Sigmoid colon (tissue), 7 donors: Measurements from ENCODE around the gene CCDC33. TPM values are rescaled to one million over a fixed set of nuclear protein-coding genes. Genes with fewer than 3 reads are reported as not detected.
"Not testable (repeated sequence)": the region's sequence is repeated elsewhere in the genome, so short reads cannot be mapped to it uniquely, and the experiment has no call there.

ENCODE experiments used
- DNase-seq: peaks from one replicate; pipeline ENCODE4 v3.0.0-alpha.2; 2019
- H3K27ac ChIP-seq, 4 donors: fragments of 200-600 bp; sonication (generic); one replicate each; pipeline ENCODE4 v1.5.1; 2016 to 2019; ENCODE audit warnings: mild to moderate bottlenecking in 1 of 4
- H3K27me3 ChIP-seq, 3 donors: fragments of 200-600 bp; sonication (generic); one replicate each; pipeline ENCODE4 v1.5.1; 2019; ENCODE audit warnings: mild to moderate bottlenecking in 1 of 3
- H3K36me3 ChIP-seq, 4 donors: fragments of 200-600 bp; sonication (generic); one replicate each; pipeline ENCODE4 v1.5.1; 2016 to 2019
- H3K4me1 ChIP-seq, 4 donors: fragments of 200-600 bp; sonication (generic); one replicate each; pipeline ENCODE4 v1.5.1; 2017 to 2019
- H3K4me3 ChIP-seq, 4 donors: fragments of 200-600 bp; sonication (generic); one replicate each; pipeline ENCODE4 v1.5.1; 2017 to 2019; ENCODE audit warnings: mild to moderate bottlenecking in 2 of 4, moderate library complexity in 1 of 4
- H3K9me3 ChIP-seq, 4 donors: fragments of 200-600 bp in 3 of 4; sonication (generic) in 3 of 4; one replicate each; pipeline versions ENCODE4 v1.5.1 to v1.6.1; 2013 to 2019
- EP300 ChIP-seq, 4 donors: sonication (generic); formaldehyde crosslinking; IDR thresholded peaks; one replicate each; pipeline ENCODE4 v1.6.1; 2017; ENCODE audit warnings: antibody characterized with exemption in 4 of 4
- POLR2A ChIP-seq, 2 donors: fragments of 450-650 bp; IDR thresholded peaks; one replicate each; pipeline ENCODE4 v1.6.1; 2016; ENCODE audit warnings: antibody characterized with exemption in 2 of 2, mild to moderate bottlenecking in 2 of 2, moderate library complexity in 2 of 2
- POLR2AphosphoS5 ChIP-seq, 4 donors: sonication (generic); formaldehyde crosslinking; IDR thresholded peaks; one replicate each; pipeline ENCODE4 v1.6.1; 2017; ENCODE audit warnings: antibody characterized with exemption in 4 of 4
- WGBS, 2 donors: extraction: QIAGEN DNeasy Blood & Tissue Kit; methylation state at CpG; one replicate each; pipeline ENCODE4 v1.1.7; 2013; 5-methylcytosine and 5-hydroxymethylcytosine counted together
- intact Hi-C: fragments of 100-400 bp; cut with DNase I; formaldehyde crosslinking; loops from one replicate; pipeline ENCODE4 v1.15.1; 2023
- polyA plus RNA-seq, 3 donors: library from polyadenylated mRNA; stranded (reverse); fragments of 200-250 nt; gene quantifications; one replicate each; pipeline ENCODE4 v1.2.3, GENCODE V29; 2013
- total RNA-seq, 4 donors: library from RNA; depleted of rRNA; stranded (reverse); fragments of >200 nt; gene quantifications; one replicate each; pipeline ENCODE4 v1.1.0, GENCODE V29; 2016
- TF ChIP-seq, protein P1 (sequence below), 4 experiments: fragments of 450-650 bp in 3 of 4; fragments of 200-600 bp in 1 of 4; IDR thresholded peaks; one replicate each; pipeline ENCODE4 v1.5.1; 2016 to 2019; ENCODE audit warnings: antibody characterized with exemption in 4 of 4, mild to moderate bottlenecking in 3 of 4, moderate library complexity in 2 of 4
- donor health status: healthy with polysubstance abuse.
- donor health status: Bipolar disorder and iron deficiency.
- donor health status: healthy.

Gene CCDC33
- total and polyA plus RNA-seq, 7 donors, result 0.09 to 0.60 TPM; not detected in 5

GRCh38 chr15:74352393-74352910 lies 116.3 kb downstream of the CCDC33 start:
- no peak overlapping the region for H3K4me3 ChIP-seq
- intact Hi-C loops, result no loop called here
- H3K27me3 ChIP-seq, result peaks cover 0 to 13% (median 0%) of the 10 kb centered on the region in 3 donors
- H3K9me3 ChIP-seq, result no peaks in the 10 kb centered on the region
- H3K4me1 ChIP-seq, result no peaks in the 10 kb centered on the region
- H3K36me3 ChIP-seq, result no peaks in the 10 kb centered on the region
- TF ChIP-seq, protein P1, sequence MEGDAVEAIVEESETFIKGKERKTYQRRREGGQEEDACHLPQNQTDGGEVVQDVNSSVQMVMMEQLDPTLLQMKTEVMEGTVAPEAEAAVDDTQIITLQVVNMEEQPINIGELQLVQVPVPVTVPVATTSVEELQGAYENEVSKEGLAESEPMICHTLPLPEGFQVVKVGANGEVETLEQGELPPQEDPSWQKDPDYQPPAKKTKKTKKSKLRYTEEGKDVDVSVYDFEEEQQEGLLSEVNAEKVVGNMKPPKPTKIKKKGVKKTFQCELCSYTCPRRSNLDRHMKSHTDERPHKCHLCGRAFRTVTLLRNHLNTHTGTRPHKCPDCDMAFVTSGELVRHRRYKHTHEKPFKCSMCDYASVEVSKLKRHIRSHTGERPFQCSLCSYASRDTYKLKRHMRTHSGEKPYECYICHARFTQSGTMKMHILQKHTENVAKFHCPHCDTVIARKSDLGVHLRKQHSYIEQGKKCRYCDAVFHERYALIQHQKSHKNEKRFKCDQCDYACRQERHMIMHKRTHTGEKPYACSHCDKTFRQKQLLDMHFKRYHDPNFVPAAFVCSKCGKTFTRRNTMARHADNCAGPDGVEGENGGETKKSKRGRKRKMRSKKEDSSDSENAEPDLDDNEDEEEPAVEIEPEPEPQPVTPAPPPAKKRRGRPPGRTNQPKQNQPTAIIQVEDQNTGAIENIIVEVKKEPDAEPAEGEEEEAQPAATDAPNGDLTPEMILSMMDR (IDR thresholded peaks at IDR 0.05), result no peak
- no peak for TF ChIP-seq EP300 (IDR thresholded peaks at IDR 0.05)
- no peak for TF ChIP-seq POLR2AphosphoS5 (IDR thresholded peaks at IDR 0.05)
- no peak for TF ChIP-seq POLR2A (IDR thresholded peaks at IDR 0.05)
- 69 to 89% methylated on average over 3 of the region's 3 CpGs for WGBS, 2 donors
- DNase-seq, result no peak
- H3K27ac ChIP-seq, result no peak overlapping the region

DNA sequence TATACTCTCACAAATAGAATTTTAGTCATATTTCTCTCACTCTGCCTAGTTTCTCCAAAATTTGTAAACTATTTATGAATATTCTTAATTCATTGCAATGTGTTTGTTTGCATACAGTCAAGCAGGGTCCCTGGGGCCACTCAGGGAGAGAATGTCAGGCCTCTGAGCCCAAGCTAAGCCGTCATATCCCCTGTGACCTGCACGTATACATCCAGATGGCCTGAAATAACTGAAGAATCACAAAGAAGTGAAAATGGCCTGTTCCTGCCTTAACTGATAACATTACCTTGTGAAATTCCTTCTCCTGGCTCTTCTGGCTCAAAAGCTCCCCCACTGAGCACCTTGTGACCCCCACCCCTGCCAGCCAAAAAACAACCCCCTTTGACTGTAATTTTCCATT lies 117.9 kb downstream of the CCDC33 start:
- H3K27me3 ChIP-seq, result peaks cover 0 to 15% (median 0%) of the 10 kb centered on the region in 3 donors
- not testable (repeated sequence) for H3K4me3 ChIP-seq
- WGBS, 2 donors, result 84 to 85% methylated on average over 2 of the region's 2 CpGs

GRCh38 chr15:74356050-74356449 lies 119.9 kb downstream of the CCDC33 start:
- intact Hi-C loops, H3K4me1 ChIP-seq, H3K9me3 ChIP-seq, H3K36me3 ChIP-seq, H3K27ac ChIP-seq, H3K4me3 ChIP-seq: not testable (repeated sequence)
- peaks cover 0 to 15% (median 0%) of the 10 kb centered on the region in 3 donors for H3K27me3 ChIP-seq
- 89 to 90% methylated on average over 6 of the region's 6 CpGs for WGBS, 2 donors
- peak; percentile 27 for DNase-seq

More for the DNA sequence above, 117.9 kb downstream of the CCDC33 start:
- H3K27ac ChIP-seq, H3K36me3 ChIP-seq, H3K4me1 ChIP-seq, intact Hi-C loops, H3K9me3 ChIP-seq: not testable (repeated sequence)
- peak; percentile 30 for DNase-seq

- H3K4me3 ChIP-seq, H3K27me3 ChIP-seq, H3K36me3 ChIP-seq, DNase-seq, H3K27ac ChIP-seq, H3K9me3 ChIP-seq, H3K4me1 ChIP-seq, intact Hi-C loops: not testable (repeated sequence)
- 72 to 75% methylated on average over 7 of the region's 7 CpGs for WGBS, 2 donors
Observed at GRCh38 chr15:74357514-74357913, 121.4 kb downstream of the CCDC33 start.

DNA sequence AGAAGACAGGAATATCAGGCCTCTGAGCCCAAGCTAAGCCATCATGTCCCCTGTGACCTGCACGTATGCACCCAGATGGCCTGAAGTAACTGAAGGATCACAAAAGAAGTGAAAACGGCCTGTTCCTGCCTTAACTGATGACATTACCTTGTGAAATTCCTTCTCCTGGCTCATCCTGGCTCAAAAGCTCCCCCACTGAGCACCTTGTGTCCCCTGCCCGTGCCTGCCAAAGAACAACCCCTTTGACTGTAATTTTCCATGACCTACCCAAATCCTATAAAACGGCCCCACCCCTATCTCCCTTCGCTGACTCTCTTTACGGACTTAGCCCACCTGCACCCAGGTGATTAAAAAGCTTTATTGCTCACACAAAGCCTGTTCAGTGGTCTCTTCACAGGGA lies 123.2 kb downstream of the CCDC33 start:
- H3K27ac ChIP-seq, H3K36me3 ChIP-seq, H3K4me1 ChIP-seq, H3K27me3 ChIP-seq, H3K4me3 ChIP-seq, H3K9me3 ChIP-seq, intact Hi-C loops: not testable (repeated sequence)
- 30 to 69% methylated on average over 6 of the region's 6 CpGs for WGBS, 2 donors
- DNase-seq, result peak; percentile 26

- H3K4me3 ChIP-seq, H3K27ac ChIP-seq, DNase-seq, intact Hi-C loops, H3K4me1 ChIP-seq, H3K9me3 ChIP-seq, H3K36me3 ChIP-seq: not testable (repeated sequence)
- H3K27me3 ChIP-seq, result peaks cover 0 to 20% (median 6%) of the 10 kb centered on the region in 3 donors
- 73 to 79% methylated on average over 1 of the region's 1 CpG for WGBS, 2 donors
Observed at GRCh38 chr15:74360855-74361254, 124.7 kb downstream of the CCDC33 start.

DNA sequence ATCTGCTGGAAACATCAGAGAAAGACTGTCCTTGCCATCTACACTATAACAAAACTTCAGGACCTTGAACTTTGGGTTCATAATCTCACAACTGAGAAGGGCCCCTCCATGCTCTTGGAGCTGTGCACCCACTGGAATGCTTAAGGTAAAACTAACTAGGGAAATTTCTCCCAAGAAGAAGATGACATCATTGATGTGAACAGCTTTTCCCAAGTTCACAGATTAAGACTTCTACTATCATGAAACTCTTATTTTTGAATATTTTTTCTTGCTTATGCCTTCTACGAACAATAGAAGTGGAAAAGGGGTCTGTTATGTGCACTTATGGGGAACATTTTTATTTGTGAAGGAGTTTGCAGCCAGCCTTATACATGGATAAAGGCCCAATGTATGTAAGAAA lies 126.4 kb downstream of the CCDC33 start:
- H3K4me3 ChIP-seq, result no peak overlapping the region
- H3K4me1 ChIP-seq, result peaks cover 0 to 12% (median 3%) of the 10 kb centered on the region in 4 donors
- intact Hi-C loops, result no loop called here
- WGBS, 2 donors, result 85 to 94% methylated on average over 1 of the region's 1 CpG
- H3K36me3 ChIP-seq, result no peaks in the 10 kb centered on the region
- no peak overlapping the region for H3K27ac ChIP-seq
- TF ChIP-seq, protein P1 (IDR thresholded peaks at IDR 0.05), result no peak
- no peaks in the 10 kb centered on the region for H3K9me3 ChIP-seq
- DNase-seq, result no peak
- H3K27me3 ChIP-seq, result peaks cover 0 to 31% (median 22%) of the 10 kb centered on the region in 3 donors
